Activated CD8-positive, alpha-beta T cell treated with anti-CD3 and anti-CD28 coated beads for 36 hours (primary cell): ENCODE measurements around the gene ASIC1. TPM values are rescaled to one million over a fixed set of nuclear protein-coding genes. Genes with fewer than 3 reads are reported as not detected.
"Not testable (repeated sequence)": the region's sequence is repeated elsewhere in the genome, so short reads cannot be mapped to it uniquely, and the experiment has no call there.

ENCODE experiments used
- ATAC-seq: fragments of 200-7000 bp; cut with Tn5 transposase; one replicate; pipeline ENCODE4 v1.10.0; 2021; ENCODE audit warnings: mild to moderate bottlenecking, moderate library complexity
- CTCF ChIA-PET: fragments of 350-600 bp; sonication (Branson Sonifier 250); formaldehyde crosslinking; loops from one replicate; lab custom pipeline; 2021; ENCODE audit warnings: antibody characterized with exemption; lab: Charles Lee
- POLR2A ChIA-PET: fragments of 350-600 bp; sonication (Branson Sonifier 250); formaldehyde crosslinking; loops from one replicate; lab custom pipeline; 2021; ENCODE audit warnings: antibody characterized with exemption; lab: Charles Lee
- DNase-seq: peaks from one replicate; pipeline ENCODE4 v3.0.0-alpha.2; 2020
- H3K27ac Mint-ChIP-seq: one replicate; pipeline ENCODE4 v1.8.0; 2021; ENCODE audit warnings: mild to moderate bottlenecking, mixed read lengths
- H3K27me3 Mint-ChIP-seq: one replicate; pipeline ENCODE4 v1.8.0; 2021; ENCODE audit warnings: mixed read lengths
- H3K36me3 Mint-ChIP-seq: one replicate; pipeline ENCODE4 v1.8.0; 2021; ENCODE audit warnings: low read depth, mixed read lengths
- H3K4me1 Mint-ChIP-seq: one replicate; pipeline ENCODE4 v1.8.0; 2021; ENCODE audit warnings: low read depth, mixed read lengths
- H3K4me3 Mint-ChIP-seq: one replicate; pipeline ENCODE4 v1.8.0; 2021; ENCODE audit warnings: mild to moderate bottlenecking, moderate library complexity, mixed read lengths
- H3K9me3 Mint-ChIP-seq: one replicate; pipeline ENCODE4 v1.8.0; 2021; ENCODE audit warnings: mixed read lengths
- CTCF ChIP-seq: fragments of 200-600 bp; IDR thresholded peaks from one replicate; pipeline ENCODE4 v1.8.0; 2022; ENCODE audit warnings: antibody characterized with exemption, mild to moderate bottlenecking
- intact Hi-C: fragments of 100-400 bp; cut with micrococcal nuclease; formaldehyde crosslinking; loops from one replicate; pipeline ENCODE4 v1.10.0; 2022
- total RNA-seq, 2 experiments: library from RNA; stranded (reverse); gene quantifications; one replicate each; pipeline ENCODE4 v1.2.3, GENCODE V29; 2021

Gene ASIC1
- total RNA-seq, 2 experiments from 2014 or later, result 14.3 to 17.3 TPM

- intact Hi-C loops, result no loop called here
- no peaks in the 10 kb centered on the region for H3K9me3 Mint-ChIP-seq
- no peak overlapping the region for H3K27ac Mint-ChIP-seq
- TF ChIP-seq CTCF, result no peak
- peaks cover 2% of the 10 kb centered on the region for H3K36me3 Mint-ChIP-seq
- H3K4me3 Mint-ChIP-seq, result no peak overlapping the region
- ATAC-seq, result no peak
- DNase-seq, result no peak
- CTCF ChIA-PET, result interaction anchor here (1.1 to 22.9 kb wide), 3 partner anchors 9 to 96 kb away, joined by 4 to 299 read pairs (median 5); no protein-coding TSS in a partner anchor
- H3K4me1 Mint-ChIP-seq, result peaks cover 11% of the 10 kb centered on the region
- POLR2A ChIA-PET, result no interaction called here
- no peaks in the 10 kb centered on the region for H3K27me3 Mint-ChIP-seq
Measured at GRCh38 chr12:50079771-50080170, 22.4 kb downstream of the ASIC1 start.

- Mint-ChIP-seq H3K36me3 (peaks cover 2% of the 10 kb centered on the region), H3K9me3 (no peaks in the 10 kb centered on the region), H3K4me3 (no peak overlapping the region), H3K27ac (no peak overlapping the region), H3K27me3 (no peaks in the 10 kb centered on the region), H3K4me1 (peaks cover 18% of the 10 kb centered on the region)
- DNase-seq (no peak), ATAC-seq (no peak)
- no peak for TF ChIP-seq CTCF
- ChIA-PET CTCF (interaction anchor here (0.7 to 3.5 kb wide), 3 partner anchors 30 to 95 kb away, joined by 3 to 21 read pairs (median 4); partner anchors contain the start of gene COX14), POLR2A (interaction anchor here (1.1 kb wide), 1 partner anchor 8 kb away, joined by 3 read pairs; no protein-coding TSS in a partner anchor)
- intact Hi-C loops, result no loop called here
Measured at GRCh38 chr12:50081096-50081808, 23.9 kb downstream of the ASIC1 start.

- H3K27ac Mint-ChIP-seq, result no peak overlapping the region
- H3K4me3 Mint-ChIP-seq, result no peak overlapping the region
- ATAC-seq (no peak), DNase-seq (peak; percentile 47)
- peaks cover 32% of the 10 kb centered on the region for H3K4me1 Mint-ChIP-seq
- ChIA-PET POLR2A (interaction anchor here (1.1 to 4.0 kb wide), 3 partner anchors 17 to 85 kb away, joined by 4 to 26 read pairs (median 4); partner anchors contain the start of genes CERS5 and COX14), CTCF (interaction anchor here (0.6 to 3.5 kb wide), 7 partner anchors 12 to 115 kb away, joined by 3 to 21 read pairs (median 5); partner anchors contain the start of genes CERS5 and COX14)
- no peak for TF ChIP-seq CTCF
- intact Hi-C loops, result no loop called here
- H3K36me3 Mint-ChIP-seq, result peaks cover 2% of the 10 kb centered on the region
- H3K9me3 Mint-ChIP-seq, result no peaks in the 10 kb centered on the region
- no peaks in the 10 kb centered on the region for H3K27me3 Mint-ChIP-seq
Measured at GRCh38 chr12:50082644-50083043, 25.2 kb downstream of the ASIC1 start.

GRCh38 chr12:50083301-50083700 lies 25.9 kb downstream of the ASIC1 start:
- H3K4me3 Mint-ChIP-seq, result peak overlapping the region; percentile 77
- H3K27ac Mint-ChIP-seq, result peak overlapping the region; percentile 88
- no peak for DNase-seq
- POLR2A ChIA-PET, result interaction anchor here (0.7 to 4.0 kb wide), 6 partner anchors 18 to 84 kb away, joined by 3 to 26 read pairs (median 4); partner anchors contain the start of genes CERS5 and COX14
- intact Hi-C loops, result no loop called here
- ATAC-seq, result no peak
- CTCF ChIA-PET, result interaction anchor here (0.6 to 3.5 kb wide), 7 partner anchors 13 to 116 kb away, joined by 3 to 21 read pairs (median 5); partner anchors contain the start of genes CERS5 and COX14
- no peak for TF ChIP-seq CTCF
- peaks cover 2% of the 10 kb centered on the region for H3K36me3 Mint-ChIP-seq
- H3K4me1 Mint-ChIP-seq, result peaks cover 39% of the 10 kb centered on the region
- no peaks in the 10 kb centered on the region for H3K9me3 Mint-ChIP-seq
- no peaks in the 10 kb centered on the region for H3K27me3 Mint-ChIP-seq

GRCh38 chr12:50084409-50084774 lies 27.0 kb downstream of the ASIC1 start:
- intact Hi-C loops, H3K27me3 Mint-ChIP-seq, H3K36me3 Mint-ChIP-seq, H3K9me3 Mint-ChIP-seq, DNase-seq, ATAC-seq: not testable (repeated sequence)
- H3K4me3 Mint-ChIP-seq, result peak overlapping the region; percentile 90
- peaks cover 44% of the 10 kb centered on the region for H3K4me1 Mint-ChIP-seq
- H3K27ac Mint-ChIP-seq, result peak overlapping the region; percentile 93
- ChIA-PET CTCF (interaction anchor here (0.7 to 6.8 kb wide), 18 partner anchors 9 to 230 kb away, joined by 3 to 60 read pairs (median 4); partner anchors contain the start of genes CERS5, COX14 and LIMA1), POLR2A (interaction anchor here (0.6 to 4.0 kb wide), 10 partner anchors 12 to 83 kb away, joined by 3 to 26 read pairs (median 4); partner anchors contain the start of genes CERS5, COX14 and GPD1)
